Liver (tissue), 3 donors: Measurements from ENCODE around the gene OCA2.

Source experiments
- CTCF ChIP-seq: fragments of 150-350 bp; IDR thresholded peaks from 2 replicates; pipeline ENCODE4 v1.5.1; 2017; ENCODE audit warnings: improper control_type of control experiment, low read depth, low read length; ENCODE audit not compliant: missing input control
- FOXA1 ChIP-seq: IDR thresholded peaks from 2 replicates; pipeline ENCODE4 v1.6.1; 2016; ENCODE audit warnings: antibody characterized with exemption
- GABPA ChIP-seq, 2 donors: IDR thresholded peaks in 1 of 2; conservative IDR thresholded peaks in 1 of 2; 2 replicates each; pipeline ENCODE4 v1.6.1; 2016; ENCODE audit warnings: antibody characterized with exemption in 2 of 2, mild to moderate bottlenecking in 1 of 2, moderate library complexity in 1 of 2
- HNF4G ChIP-seq: IDR thresholded peaks from 2 replicates; pipeline ENCODE4 v1.6.1; 2016; ENCODE audit warnings: antibody characterized with exemption
- JUND ChIP-seq, 2 donors: IDR thresholded peaks; 2 replicates each; pipeline ENCODE4 v1.6.1; 2016; ENCODE audit warnings: antibody characterized with exemption in 2 of 2
- MAX ChIP-seq: IDR thresholded peaks from 2 replicates; pipeline ENCODE4 v1.6.1; 2016; ENCODE audit warnings: antibody characterized with exemption
- NR2F2 ChIP-seq: IDR thresholded peaks from 2 replicates; pipeline ENCODE4 v1.6.1; 2016; ENCODE audit warnings: antibody characterized with exemption
- RAD21 ChIP-seq, 2 donors: IDR thresholded peaks; 2 replicates each; pipeline ENCODE4 v1.6.1; 2016; ENCODE audit warnings: antibody characterized with exemption in 2 of 2, mild to moderate bottlenecking in 2 of 2
- REST ChIP-seq: IDR thresholded peaks from 2 replicates; pipeline ENCODE4 v1.6.1; 2016; ENCODE audit warnings: antibody characterized with exemption, mild to moderate bottlenecking
- SP1 ChIP-seq: IDR thresholded peaks from 2 replicates; pipeline ENCODE4 v1.6.1; 2018; ENCODE audit warnings: antibody characterized with exemption, mild to moderate bottlenecking
- TAF1 ChIP-seq: conservative IDR thresholded peaks from 2 replicates; pipeline ENCODE4 v1.6.1; 2016; ENCODE audit warnings: antibody characterized with exemption, mild to moderate bottlenecking
- YY1 ChIP-seq: IDR thresholded peaks from 2 replicates; pipeline ENCODE4 v1.6.1; 2016; ENCODE audit warnings: antibody characterized with exemption, mild to moderate bottlenecking
- ZBTB33 ChIP-seq: IDR thresholded peaks from 2 replicates; pipeline ENCODE4 v1.6.1; 2016; ENCODE audit warnings: antibody characterized with exemption
- donor health status: healthy.
- donor health status: healthy.

- TF ChIP-seq CTCF (no peak), GABPA (IDR thresholded peaks at IDR 0.05 in 1 of 2, conservative IDR thresholded peaks at IDR 0.05 in 1 of 2) (no peak), NR2F2 (no peak), ZBTB33 (no peak), MAX (no peak), FOXA1 (no peak), RAD21 (IDR thresholded peaks at IDR 0.05) (no peak), YY1 (no peak), JUND (IDR thresholded peaks at IDR 0.05) (no peak), HNF4G (no peak), SP1 (no peak), TAF1 (no peak), REST (no peak)
Observed at GRCh38 chr15:28015855-28016254, 83.3 kb downstream of the OCA2 start.
